ENCODE results near the gene PDE4D.

- TF ChIP-seq POLR2AphosphoS5 (IDR thresholded peaks at IDR 0.05; ENCODE audit: low read depth, low read length): no peak
- no peak for TF ChIP-seq SIN3A (IDR thresholded peaks at IDR 0.05; ENCODE audit: borderline replicate concordance, insufficient read depth, low read length)
- no peak for TF ChIP-seq REST (IDR thresholded peaks at IDR 0.05; ENCODE audit: insufficient read depth in 1 of 2, low read depth in 2 of 2, low read length in 2 of 2)
Measured at GRCh38 chr5:59763541-59763940, 130.0 kb downstream of the PDE4D start.
